NCI-H748 (cell line): ENCODE data around the gene MBTD1.
"Not testable (repeated sequence)": the region's sequence is repeated elsewhere in the genome, so short reads cannot be mapped to it uniquely, and the experiment has no call there.

Experiments
- DNase-seq: peaks from one replicate; lab custom pipeline; 2025; ENCODE audit not compliant: unreplicated experiment; lab: John Stamatoyannopoulos, UW

The MBTD1 gene

GRCh38 chr17:51256101-51256500, 3.7 kb downstream of the MBTD1 start:
- no peak for DNase-seq

GRCh38 chr17:51255673-51256072, 4.2 kb downstream of the MBTD1 start:
- DNase-seq = no peak

GRCh38 chr17:51251010-51251409, 8.8 kb downstream of the MBTD1 start:
- no peak for DNase-seq

GRCh38 chr17:51250314-51250840, 9.5 kb downstream of the MBTD1 start:
- no peak for DNase-seq

- no peak for DNase-seq
Observed at GRCh38 chr17:51245535-51245934, 14.3 kb downstream of the MBTD1 start.

GRCh38 chr17:51244041-51244440, 15.8 kb downstream of the MBTD1 start:
- no peak for DNase-seq

- DNase-seq = no peak
Observed at GRCh38 chr17:51240275-51240674, 19.6 kb downstream of the MBTD1 start.

GRCh38 chr17:51238255-51238887, 21.5 kb downstream of the MBTD1 start:
- no peak for DNase-seq

- DNase-seq = no peak
Observed at GRCh38 chr17:51234162-51234561, 25.7 kb downstream of the MBTD1 start.

- DNase-seq = no peak
Observed at GRCh38 chr17:51231999-51232398, 27.9 kb downstream of the MBTD1 start.

GRCh38 chr17:51230306-51230705, 29.5 kb downstream of the MBTD1 start:
- no peak for DNase-seq

- no peak for DNase-seq
Observed at GRCh38 chr17:51229889-51230288, 30.0 kb downstream of the MBTD1 start.

- DNase-seq = no peak
Observed at GRCh38 chr17:51228161-51228560, 31.7 kb downstream of the MBTD1 start.

GRCh38 chr17:51225523-51225922, 34.3 kb downstream of the MBTD1 start:
- DNase-seq = not testable (repeated sequence)

- DNase-seq = no peak
Observed at GRCh38 chr17:51224402-51225262, 35.2 kb downstream of the MBTD1 start.

GRCh38 chr17:51221322-51221721, 38.5 kb downstream of the MBTD1 start:
- no peak for DNase-seq

- no peak for DNase-seq
Observed at GRCh38 chr17:51217946-51218345, 41.9 kb downstream of the MBTD1 start.

GRCh38 chr17:51214920-51215319, 44.9 kb downstream of the MBTD1 start:
- no peak for DNase-seq

- DNase-seq = no peak
Observed at GRCh38 chr17:51203838-51204237, 56.0 kb downstream of the MBTD1 start.

GRCh38 chr17:51200846-51201245, 59.0 kb downstream of the MBTD1 start:
- no peak for DNase-seq

- DNase-seq = no peak
Observed at GRCh38 chr17:51200295-51200694, 59.6 kb downstream of the MBTD1 start.

- no peak for DNase-seq
Observed at GRCh38 chr17:51197754-51198153, 62.1 kb downstream of the MBTD1 start.
